ENCODE results near the gene RGS13. TPM values are rescaled to one million over a fixed set of nuclear protein-coding genes. Genes with fewer than 3 reads are reported as not detected.

The RGS13 gene
- total RNA-seq, 1 donor from 2014 or later, result not detected

GRCh38 chr1:192589813-192590212, 46.1 kb upstream of the RGS13 start:
- H3K4me3 ChIP-seq, result no peak overlapping the region

GRCh38 chr1:192592517-192592916, 43.4 kb upstream of the RGS13 start:
- Mint-ChIP-seq H3K36me3 (no peaks in the 10 kb centered on the region), H3K4me1 (no peaks in the 10 kb centered on the region), H3K27ac (no peak overlapping the region), H3K4me3 (no peak overlapping the region), H3K9me3 (no peaks in the 10 kb centered on the region), H3K27me3 (ENCODE audit: insufficient read depth, low read depth) (no peaks in the 10 kb centered on the region)
- H3K9ac ChIP-seq, result no peak overlapping the region
- H4K20me1 ChIP-seq (ENCODE audit: low read depth), result no peaks in the 10 kb centered on the region
- no peak overlapping the region for H3K4me3 ChIP-seq
- H3K9me3 ChIP-seq (ENCODE audit: low read depth), result no peaks in the 10 kb centered on the region
- H3K27me3 ChIP-seq, result no peaks in the 10 kb centered on the region
- H3K36me3 ChIP-seq, result no peaks in the 10 kb centered on the region
- no peak for DNase-seq (ENCODE audit: low spot score)
- H3K4me1 ChIP-seq, result no peaks in the 10 kb centered on the region
- no peaks in the 10 kb centered on the region for H3K79me2 ChIP-seq (ENCODE audit: low read depth)
- no peaks in the 10 kb centered on the region for H3F3A ChIP-seq (ENCODE audit: low read depth)
- TF ChIP-seq EZH2phosphoT487 (IDR thresholded peaks at IDR 0.05), result no peak
- TF ChIP-seq CTCF (IDR thresholded peaks at IDR 0.05), result no peak
- TF ChIP-seq EZH2 (IDR thresholded peaks at IDR 0.05), result no peak
- H3K4me2 ChIP-seq, result no peak overlapping the region
- H3K27ac ChIP-seq, result no peak overlapping the region
- no peak overlapping the region for H2AFZ ChIP-seq (replicated peaks)

More at GRCh38 chr1:192589813-192590212, 46.1 kb upstream of the RGS13 start:
- no peak for DNase-seq (ENCODE audit: low spot score)
- no peaks in the 10 kb centered on the region for H3K27me3 Mint-ChIP-seq (ENCODE audit: insufficient read depth, low read depth)
- no peak overlapping the region for H3K27ac ChIP-seq
- no peaks in the 10 kb centered on the region for H3K9me3 ChIP-seq (ENCODE audit: low read depth)
- H2AFZ ChIP-seq (replicated peaks), result no peak overlapping the region
- no peak overlapping the region for H3K27ac Mint-ChIP-seq
- H3K4me1 Mint-ChIP-seq, result no peaks in the 10 kb centered on the region
- no peaks in the 10 kb centered on the region for H3K27me3 ChIP-seq
- no peaks in the 10 kb centered on the region for H3K36me3 ChIP-seq
- no peak overlapping the region for H3K4me3 Mint-ChIP-seq
- TF ChIP-seq EZH2 (IDR thresholded peaks at IDR 0.05) (no peak), CTCF (IDR thresholded peaks at IDR 0.05) (no peak), EZH2phosphoT487 (IDR thresholded peaks at IDR 0.05) (no peak)
- H3K9me3 Mint-ChIP-seq, result no peaks in the 10 kb centered on the region
- no peaks in the 10 kb centered on the region for H3K79me2 ChIP-seq (ENCODE audit: low read depth)
- H4K20me1 ChIP-seq (ENCODE audit: low read depth), result no peaks in the 10 kb centered on the region
- no peak overlapping the region for H3K9ac ChIP-seq
- H3F3A ChIP-seq (ENCODE audit: low read depth), result no peaks in the 10 kb centered on the region
- no peaks in the 10 kb centered on the region for H3K4me1 ChIP-seq
- no peaks in the 10 kb centered on the region for H3K36me3 Mint-ChIP-seq
- H3K4me2 ChIP-seq, result no peak overlapping the region

- H3K9ac ChIP-seq, result no peak overlapping the region
These were observed 42.8 kb upstream of the RGS13 start for GRCh38 chr1:192592981-192593708.

More at GRCh38 chr1:192592981-192593708, 42.8 kb upstream of the RGS13 start:
- TF ChIP-seq EZH2 (IDR thresholded peaks at IDR 0.05), result no peak
- no peak for TF ChIP-seq EZH2phosphoT487 (IDR thresholded peaks at IDR 0.05)
- no peak for TF ChIP-seq CTCF (IDR thresholded peaks at IDR 0.05)
- H3K27me3 Mint-ChIP-seq (ENCODE audit: insufficient read depth, low read depth), result no peaks in the 10 kb centered on the region
- no peaks in the 10 kb centered on the region for H3K9me3 Mint-ChIP-seq
- H3K4me2 ChIP-seq, result no peak overlapping the region
- no peaks in the 10 kb centered on the region for H3K4me1 Mint-ChIP-seq
- H3K4me3 Mint-ChIP-seq, result no peak overlapping the region
- no peaks in the 10 kb centered on the region for H3F3A ChIP-seq (ENCODE audit: low read depth)
- no peak overlapping the region for H3K4me3 ChIP-seq
- H3K9me3 ChIP-seq (ENCODE audit: low read depth), result no peaks in the 10 kb centered on the region
- H4K20me1 ChIP-seq (ENCODE audit: low read depth), result no peaks in the 10 kb centered on the region
- no peaks in the 10 kb centered on the region for H3K79me2 ChIP-seq (ENCODE audit: low read depth)
- no peak overlapping the region for H2AFZ ChIP-seq (replicated peaks)
- H3K27ac Mint-ChIP-seq, result no peak overlapping the region
- H3K27ac ChIP-seq, result no peak overlapping the region
- no peak for DNase-seq (ENCODE audit: low spot score)
- no peaks in the 10 kb centered on the region for H3K27me3 ChIP-seq
- no peaks in the 10 kb centered on the region for H3K36me3 ChIP-seq
- H3K36me3 Mint-ChIP-seq, result no peaks in the 10 kb centered on the region
- no peaks in the 10 kb centered on the region for H3K4me1 ChIP-seq
